Measurements from ENCODE around the gene ZYX.

ZYX gene

DNA sequence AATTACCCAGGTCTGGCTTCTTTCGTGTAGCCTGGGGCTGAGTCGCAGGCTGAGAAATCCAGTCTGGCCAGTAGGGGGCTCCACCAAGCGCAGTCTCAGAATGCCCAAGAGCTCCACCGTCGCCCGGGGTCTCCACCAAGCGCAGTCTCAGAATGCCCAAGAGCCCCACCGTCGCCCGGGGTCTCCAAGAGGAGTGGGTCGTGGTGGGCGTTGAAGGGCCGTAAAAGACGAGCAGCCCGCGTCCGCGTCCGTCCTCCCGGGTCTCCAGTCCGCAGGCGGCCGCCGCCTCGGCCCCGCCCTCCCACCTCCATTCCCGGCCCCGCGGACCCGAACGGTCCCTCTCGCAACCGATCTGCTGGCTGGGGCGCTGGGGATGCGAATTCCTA, 892 bp upstream of the ZYX start:
- no peaks in the 10 kb centered on the region for H3K9me3 ChIP-seq (ENCODE audit: control insufficient read depth, low read length)
- DNase-seq (ENCODE audit: low read depth) = peak; percentile 94
- H3K4me3 ChIP-seq (ENCODE audit: low read length) = peak overlapping the region; percentile 86
- H3K27me3 ChIP-seq (replicated peaks; ENCODE audit: control insufficient read depth, insufficient read depth, low read length) = no peaks in the 10 kb centered on the region
- H3K9ac ChIP-seq (ENCODE audit: low read length) = peak overlapping the region; percentile 96
- peaks cover 44% of the 10 kb centered on the region for H3K4me1 ChIP-seq (ENCODE audit: control insufficient read depth, insufficient read depth, low read length)
- peaks cover 11% of the 10 kb centered on the region for H3K36me3 ChIP-seq (ENCODE audit: control insufficient read depth, insufficient read depth, low read length, severe bottlenecking)

DNA sequence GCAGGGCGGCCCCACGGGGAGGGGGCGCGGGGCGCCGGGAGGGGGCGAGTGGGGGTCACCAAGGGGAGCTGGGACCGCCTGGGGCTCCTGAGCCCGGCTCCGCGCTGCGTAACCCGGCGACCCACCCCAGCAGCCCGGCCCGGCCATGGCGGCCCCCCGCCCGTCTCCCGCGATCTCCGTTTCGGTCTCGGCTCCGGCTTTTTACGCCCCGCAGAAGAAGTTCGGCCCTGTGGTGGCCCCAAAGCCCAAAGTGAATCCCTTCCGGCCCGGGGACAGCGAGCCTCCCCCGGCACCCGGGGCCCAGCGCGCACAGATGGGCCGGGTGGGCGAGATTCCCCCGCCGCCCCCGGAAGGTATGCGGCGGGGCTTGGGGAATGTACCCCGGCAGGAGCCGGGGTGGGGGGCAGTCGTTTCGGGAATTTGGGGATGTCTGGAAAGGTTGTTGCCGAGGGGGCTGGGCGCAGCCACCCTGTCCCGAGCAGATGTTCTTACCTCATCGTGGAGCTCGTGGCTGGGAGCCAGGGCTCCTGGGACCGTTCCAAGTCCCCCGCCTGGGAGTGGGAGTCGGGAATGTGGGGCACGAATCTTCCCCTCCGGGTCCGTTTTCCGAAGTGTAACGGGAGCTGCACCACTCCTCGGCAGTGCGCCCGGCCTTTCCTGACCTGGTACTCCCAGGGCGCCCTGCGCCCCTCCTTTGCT, 431 bp downstream of the ZYX start:
- H3K9me3 ChIP-seq (ENCODE audit: control insufficient read depth, low read length) = no peaks in the 10 kb centered on the region
- peak overlapping the region; percentile 90 for H3K4me3 ChIP-seq (ENCODE audit: low read length)
- H3K36me3 ChIP-seq (ENCODE audit: control insufficient read depth, insufficient read depth, low read length, severe bottlenecking) = peaks cover 11% of the 10 kb centered on the region
- peak; percentile 90 for DNase-seq (ENCODE audit: low read depth)
- H3K4me1 ChIP-seq (ENCODE audit: control insufficient read depth, insufficient read depth, low read length) = peaks cover 54% of the 10 kb centered on the region
- H3K27me3 ChIP-seq (replicated peaks; ENCODE audit: control insufficient read depth, insufficient read depth, low read length) = no peaks in the 10 kb centered on the region
- H3K9ac ChIP-seq (ENCODE audit: low read length) = peak overlapping the region; percentile 97

- Histone ChIP-seq H3K36me3 (ENCODE audit: control insufficient read depth, insufficient read depth, low read length, severe bottlenecking) (peaks cover 18% of the 10 kb centered on the region), H3K4me1 (ENCODE audit: control insufficient read depth, insufficient read depth, low read length) (peaks cover 57% of the 10 kb centered on the region), H3K9ac (ENCODE audit: low read length) (peak overlapping the region; percentile 97), H3K9me3 (ENCODE audit: control insufficient read depth, low read length) (no peaks in the 10 kb centered on the region), H3K4me3 (ENCODE audit: low read length) (peak overlapping the region; percentile 90), H3K27me3 (replicated peaks; ENCODE audit: control insufficient read depth, insufficient read depth, low read length) (no peaks in the 10 kb centered on the region)
- no peak for DNase-seq (ENCODE audit: low read depth)
Measured at GRCh38 chr7:143382126-143382790, 1.1 kb downstream of the ZYX start.

- Histone ChIP-seq H3K4me1 (ENCODE audit: control insufficient read depth, insufficient read depth, low read length) (peaks cover 57% of the 10 kb centered on the region), H3K36me3 (ENCODE audit: control insufficient read depth, insufficient read depth, low read length, severe bottlenecking) (peaks cover 24% of the 10 kb centered on the region), H3K4me3 (ENCODE audit: low read length) (peak overlapping the region; percentile 90), H3K9ac (ENCODE audit: low read length) (peak overlapping the region; percentile 97), H3K9me3 (ENCODE audit: control insufficient read depth, low read length) (no peaks in the 10 kb centered on the region), H3K27me3 (replicated peaks; ENCODE audit: control insufficient read depth, insufficient read depth, low read length) (no peaks in the 10 kb centered on the region)
- no peak for DNase-seq (ENCODE audit: low read depth)
Measured at GRCh38 chr7:143382791-143383641, 1.9 kb downstream of the ZYX start.

DNA sequence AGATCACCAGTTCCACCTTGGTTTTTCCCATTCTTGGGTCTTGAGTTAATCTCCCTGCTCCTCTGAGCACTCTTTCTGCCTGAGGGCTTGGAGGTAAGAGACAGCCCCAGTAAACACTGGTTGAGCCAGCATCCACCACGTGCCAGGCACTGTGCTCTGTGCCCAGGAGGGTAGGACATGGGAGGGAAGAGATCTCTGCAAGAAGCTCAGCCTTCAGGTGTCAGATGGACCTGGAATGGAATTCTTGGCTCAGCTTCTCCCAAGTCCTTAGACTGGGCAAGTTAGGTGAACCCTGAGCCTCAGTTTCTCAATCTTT, 2.5 kb downstream of the ZYX start:
- H3K4me3 ChIP-seq (ENCODE audit: low read length) = peak overlapping the region; percentile 90
- peaks cover 56% of the 10 kb centered on the region for H3K4me1 ChIP-seq (ENCODE audit: control insufficient read depth, insufficient read depth, low read length)
- H3K36me3 ChIP-seq (ENCODE audit: control insufficient read depth, insufficient read depth, low read length, severe bottlenecking) = peaks cover 30% of the 10 kb centered on the region
- H3K9me3 ChIP-seq (ENCODE audit: control insufficient read depth, low read length) = no peaks in the 10 kb centered on the region
- H3K27me3 ChIP-seq (replicated peaks; ENCODE audit: control insufficient read depth, insufficient read depth, low read length) = no peaks in the 10 kb centered on the region
- DNase-seq (ENCODE audit: low read depth) = no peak
- peak overlapping the region; percentile 97 for H3K9ac ChIP-seq (ENCODE audit: low read length)

DNA sequence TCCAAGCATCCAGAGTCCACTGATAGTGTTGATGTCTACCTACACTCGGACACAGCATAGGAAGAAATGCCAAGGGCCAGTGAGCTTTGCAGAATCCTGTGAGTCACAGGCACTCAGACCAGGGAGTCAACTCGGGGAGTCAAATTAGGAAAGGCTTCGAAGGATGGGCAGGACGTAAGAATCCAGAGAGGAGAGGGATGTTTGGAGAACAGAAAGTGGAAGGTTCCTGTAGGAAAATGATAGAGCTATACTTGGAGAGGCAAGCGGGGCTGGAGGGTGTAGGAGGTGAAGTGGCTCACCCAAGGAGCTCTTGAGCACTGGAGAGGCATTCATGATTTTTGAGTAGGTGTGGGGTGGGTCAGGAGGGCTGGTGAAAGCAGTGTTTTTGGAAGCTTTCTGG, 3.0 kb downstream of the ZYX start:
- peak overlapping the region; percentile 90 for H3K4me3 ChIP-seq (ENCODE audit: low read length)

DNA sequence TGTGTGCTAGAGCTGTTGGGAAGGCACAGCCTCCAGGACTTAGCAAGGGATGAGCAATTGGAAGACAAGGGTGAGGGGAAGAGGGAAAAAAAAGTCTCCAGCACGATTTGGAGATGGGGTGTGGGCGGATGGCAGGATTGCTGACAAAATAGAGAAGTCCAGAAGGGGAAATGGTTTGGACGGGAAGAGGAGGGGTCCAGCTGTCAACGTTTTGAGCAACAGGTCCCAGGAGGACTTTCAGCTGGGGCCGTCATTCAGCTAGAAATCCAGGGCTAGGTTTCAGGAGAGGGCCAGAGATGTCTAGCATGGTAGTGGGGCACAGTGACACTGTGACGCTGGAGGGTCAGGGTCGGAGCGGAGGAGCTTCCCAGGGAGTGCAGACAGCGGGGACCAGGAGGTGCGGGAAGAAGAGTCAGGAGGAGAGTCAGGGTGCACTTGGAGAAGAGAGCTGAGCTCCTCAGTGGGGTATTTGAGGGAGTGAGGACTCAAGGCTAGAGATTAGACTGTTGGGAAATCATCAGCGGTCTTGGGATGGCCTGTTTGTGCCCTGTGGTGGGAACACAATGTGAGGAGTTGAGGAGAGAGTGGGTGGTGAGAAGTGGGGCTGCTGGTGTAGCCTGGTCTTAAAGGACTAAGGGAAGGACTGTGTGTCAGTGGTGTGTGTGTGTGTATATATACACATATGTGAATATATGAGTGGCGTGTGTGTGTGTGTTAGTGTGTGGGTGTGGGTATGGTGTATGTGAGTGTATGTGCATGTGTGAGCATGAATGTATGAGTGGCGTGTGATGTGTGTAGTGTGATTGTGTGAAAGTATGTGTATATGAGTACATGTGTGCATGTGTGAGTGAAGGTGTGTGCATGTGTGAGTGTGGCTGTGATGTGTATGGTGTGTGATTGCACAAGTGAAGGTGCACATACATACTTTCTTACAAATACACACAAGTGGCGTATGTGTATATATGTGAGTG, 3.8 kb downstream of the ZYX start:
- H3K4me1 ChIP-seq (ENCODE audit: control insufficient read depth, insufficient read depth, low read length) = peaks cover 42% of the 10 kb centered on the region
- H3K4me3 ChIP-seq (ENCODE audit: low read length) = peak overlapping the region; percentile 90
- H3K9ac ChIP-seq (ENCODE audit: low read length) = peak overlapping the region; percentile 97
- peaks cover 43% of the 10 kb centered on the region for H3K36me3 ChIP-seq (ENCODE audit: control insufficient read depth, insufficient read depth, low read length, severe bottlenecking)
- no peaks in the 10 kb centered on the region for H3K27me3 ChIP-seq (replicated peaks; ENCODE audit: control insufficient read depth, insufficient read depth, low read length)
- no peaks in the 10 kb centered on the region for H3K9me3 ChIP-seq (ENCODE audit: control insufficient read depth, low read length)
- no peak for DNase-seq (ENCODE audit: low read depth)

More for the DNA sequence above, 3.0 kb downstream of the ZYX start:
- Histone ChIP-seq H3K4me1 (ENCODE audit: control insufficient read depth, insufficient read depth, low read length) (peaks cover 50% of the 10 kb centered on the region), H3K9ac (ENCODE audit: low read length) (peak overlapping the region; percentile 97), H3K27me3 (replicated peaks; ENCODE audit: control insufficient read depth, insufficient read depth, low read length) (no peaks in the 10 kb centered on the region), H3K36me3 (ENCODE audit: control insufficient read depth, insufficient read depth, low read length, severe bottlenecking) (peaks cover 35% of the 10 kb centered on the region), H3K9me3 (ENCODE audit: control insufficient read depth, low read length) (no peaks in the 10 kb centered on the region)
- DNase-seq (ENCODE audit: low read depth) = peak; percentile 63

GRCh38 chr7:143385891-143386781, 5.0 kb downstream of the ZYX start:
- H3K9ac ChIP-seq (ENCODE audit: low read length) = peak overlapping the region; percentile 44
- H3K27me3 ChIP-seq (replicated peaks; ENCODE audit: control insufficient read depth, insufficient read depth, low read length) = no peaks in the 10 kb centered on the region
- no peaks in the 10 kb centered on the region for H3K9me3 ChIP-seq (ENCODE audit: control insufficient read depth, low read length)
- DNase-seq (ENCODE audit: low read depth) = no peak
- peaks cover 53% of the 10 kb centered on the region for H3K36me3 ChIP-seq (ENCODE audit: control insufficient read depth, insufficient read depth, low read length, severe bottlenecking)
- peaks cover 51% of the 10 kb centered on the region for H3K4me1 ChIP-seq (ENCODE audit: control insufficient read depth, insufficient read depth, low read length)
- H3K4me3 ChIP-seq (ENCODE audit: low read length) = peak overlapping the region; percentile 20

GRCh38 chr7:143387156-143387975, 6.2 kb downstream of the ZYX start:
- DNase-seq (ENCODE audit: low read depth) = no peak
- no peaks in the 10 kb centered on the region for H3K9me3 ChIP-seq (ENCODE audit: control insufficient read depth, low read length)
- H3K36me3 ChIP-seq (ENCODE audit: control insufficient read depth, insufficient read depth, low read length, severe bottlenecking) = peaks cover 53% of the 10 kb centered on the region
- no peak overlapping the region for H3K9ac ChIP-seq (ENCODE audit: low read length)
- peaks cover 62% of the 10 kb centered on the region for H3K4me1 ChIP-seq (ENCODE audit: control insufficient read depth, insufficient read depth, low read length)
- H3K27me3 ChIP-seq (replicated peaks; ENCODE audit: control insufficient read depth, insufficient read depth, low read length) = no peaks in the 10 kb centered on the region
- no peak overlapping the region for H3K4me3 ChIP-seq (ENCODE audit: low read length)
